HG03571 (cell line): Measurements from ENCODE around the gene AGXT.
"Not testable (repeated sequence)": the region's sequence is repeated elsewhere in the genome, so short reads cannot be mapped to it uniquely, and the experiment has no call there.

Experiments
- ATAC-seq: cut with Tn5 transposase; IDR thresholded peaks from one replicate; pipeline ENCODE4 v1.9.1; 2021; ENCODE audit not compliant: unreplicated experiment

Gene AGXT

DNA sequence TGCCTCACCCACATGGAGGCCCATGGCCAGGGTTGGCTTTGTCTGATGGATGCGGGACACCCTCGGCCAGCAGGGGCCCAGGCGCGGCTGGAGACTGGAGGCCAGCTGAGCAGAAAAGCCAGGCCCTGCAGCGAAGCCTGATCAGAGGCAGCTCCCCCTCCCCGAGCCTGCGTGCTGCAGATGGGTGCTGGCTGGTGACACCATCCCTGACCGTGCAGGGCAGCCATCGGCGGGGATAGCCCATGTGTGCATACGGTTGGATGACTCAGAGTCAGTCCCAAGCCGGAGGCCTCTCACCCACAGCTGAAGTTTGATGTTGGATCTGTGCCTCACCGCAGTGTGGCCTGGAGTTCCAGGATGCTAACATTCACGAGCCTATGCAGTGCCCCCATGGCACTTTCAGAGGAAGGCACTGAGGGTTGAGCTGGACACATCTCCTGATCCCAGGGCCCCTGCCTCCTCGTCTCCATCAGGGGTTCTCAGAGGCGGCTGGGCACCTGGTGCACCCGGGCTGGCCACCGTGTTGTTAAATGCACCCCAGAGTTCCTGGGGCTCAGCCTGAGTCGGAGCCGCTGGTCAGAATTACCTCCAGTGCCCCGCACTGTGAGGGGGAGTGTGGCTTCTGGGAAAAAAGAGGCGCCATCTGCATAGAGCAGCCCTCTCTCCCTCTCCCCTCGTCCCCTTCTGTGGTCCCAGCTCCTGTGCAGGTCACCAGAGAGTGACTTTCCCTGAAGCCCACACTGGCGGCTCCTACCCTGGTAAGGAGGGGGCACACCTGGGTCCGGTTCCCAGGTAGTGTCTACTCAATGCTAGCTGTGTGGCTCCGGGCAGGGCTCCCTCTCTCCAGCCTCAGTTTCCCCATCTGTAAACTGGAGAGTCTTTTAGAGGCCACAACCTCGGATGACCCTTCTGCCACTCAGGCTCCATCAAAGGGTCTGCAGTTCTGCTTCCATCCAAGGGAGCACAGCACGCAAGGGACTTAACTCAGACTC is 29.2 kb upstream of the AGXT start:
- no peak for ATAC-seq

DNA sequence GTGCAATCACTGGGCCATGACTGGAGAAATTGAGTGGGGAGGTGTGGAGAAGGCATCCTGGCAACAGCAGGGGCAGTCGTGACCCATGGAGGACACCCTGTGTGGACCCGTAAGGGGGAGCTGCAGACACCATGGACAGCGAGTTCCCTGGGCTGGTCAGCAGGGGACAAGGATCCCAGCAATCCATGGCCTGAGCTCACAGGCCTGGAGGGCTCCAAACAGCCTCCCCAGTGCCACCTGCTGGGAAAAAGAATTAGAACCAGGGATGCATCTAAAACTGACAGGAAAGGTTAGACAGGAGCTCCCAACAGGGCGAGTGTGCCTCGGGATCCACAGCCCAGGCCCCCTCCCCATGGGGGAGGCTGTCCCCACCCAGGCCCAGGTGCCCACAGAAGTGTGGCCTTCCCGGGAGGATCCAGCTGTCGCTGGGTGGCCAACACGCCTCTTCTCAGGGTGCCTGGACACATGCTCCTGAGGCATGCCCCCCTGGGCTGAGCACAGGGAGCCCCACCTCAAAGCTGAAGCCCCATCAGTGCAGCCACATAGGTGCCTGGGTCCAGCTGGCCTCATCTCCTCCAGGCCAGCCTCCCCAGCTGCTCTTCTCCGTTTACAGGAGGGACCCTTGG is 28.1 kb upstream of the AGXT start:
- ATAC-seq = no peak

DNA sequence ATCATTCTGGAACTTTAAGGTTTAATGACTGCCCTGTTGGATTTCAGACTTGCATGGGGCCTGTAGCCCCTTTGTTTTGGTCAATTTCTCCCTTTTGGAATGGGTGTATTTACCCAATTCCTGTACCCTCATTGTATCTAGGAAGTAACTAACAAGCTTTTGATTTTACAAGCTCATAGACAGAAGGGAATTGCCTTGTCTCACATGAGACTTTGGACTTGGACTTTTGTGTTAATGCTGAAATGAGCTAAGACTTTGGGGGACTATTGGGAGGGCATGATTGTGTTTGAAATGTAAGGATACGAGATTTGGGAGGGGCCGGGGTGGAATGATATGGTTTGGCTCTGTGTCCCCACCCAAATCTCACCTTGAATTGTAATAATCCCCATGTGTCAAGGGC is 22.3 kb upstream of the AGXT start:
- ATAC-seq = not testable (repeated sequence)

DNA sequence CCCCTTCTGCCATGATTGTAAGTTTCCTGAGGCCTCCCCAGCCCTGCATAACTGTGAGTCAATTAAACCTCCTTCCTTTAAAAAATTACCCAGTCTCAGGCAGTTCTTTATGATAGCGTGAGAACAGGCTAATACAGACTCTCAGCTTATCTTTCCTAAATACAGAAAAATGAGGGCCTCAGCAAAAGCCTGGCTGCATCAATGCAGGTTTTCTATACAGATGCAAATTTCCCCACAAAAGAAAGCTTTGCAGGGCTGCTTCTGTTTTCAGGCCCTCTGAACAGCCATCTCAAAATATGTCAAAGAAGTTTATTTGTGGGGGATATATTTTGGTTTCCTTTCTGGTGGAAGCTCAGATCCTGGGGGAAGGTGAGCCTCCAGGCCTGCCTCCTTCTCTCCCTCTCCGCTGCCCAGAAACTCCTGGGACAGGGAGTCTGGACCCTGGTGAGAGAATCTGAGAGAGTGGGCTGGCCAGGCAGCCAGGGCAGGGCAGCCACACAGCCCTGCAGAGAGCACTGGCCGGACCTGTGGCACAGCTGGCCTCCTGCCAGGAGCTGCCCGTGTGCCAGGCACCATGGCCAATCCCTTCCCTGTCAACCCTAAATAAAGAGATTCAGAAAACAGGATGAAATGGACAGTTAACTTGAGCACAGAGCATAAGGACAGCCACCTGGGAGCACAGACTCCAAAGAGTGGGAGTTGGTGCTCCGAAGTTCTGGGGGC is 21.6 kb upstream of the AGXT start:
- ATAC-seq = no peak

DNA sequence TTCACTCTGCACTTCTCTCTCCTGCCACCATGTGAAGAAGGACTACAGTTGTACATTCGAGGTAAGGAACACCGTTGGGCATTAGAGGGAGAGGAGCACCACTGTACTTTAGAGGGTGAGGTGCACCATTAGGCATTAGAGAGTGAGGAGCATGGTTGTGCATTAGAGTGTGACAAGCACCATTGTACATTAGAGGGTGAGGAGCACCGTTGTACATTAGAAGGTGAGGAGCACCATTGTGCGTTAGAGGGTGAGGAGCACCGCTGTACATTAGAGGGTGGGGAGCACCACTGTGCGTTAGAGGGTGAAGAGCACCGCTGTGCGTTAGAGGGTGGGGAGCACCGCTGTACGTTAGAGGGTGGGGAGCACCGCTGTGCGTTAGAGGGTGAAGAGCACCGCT is 20.8 kb upstream of the AGXT start:
- ATAC-seq = no peak

DNA sequence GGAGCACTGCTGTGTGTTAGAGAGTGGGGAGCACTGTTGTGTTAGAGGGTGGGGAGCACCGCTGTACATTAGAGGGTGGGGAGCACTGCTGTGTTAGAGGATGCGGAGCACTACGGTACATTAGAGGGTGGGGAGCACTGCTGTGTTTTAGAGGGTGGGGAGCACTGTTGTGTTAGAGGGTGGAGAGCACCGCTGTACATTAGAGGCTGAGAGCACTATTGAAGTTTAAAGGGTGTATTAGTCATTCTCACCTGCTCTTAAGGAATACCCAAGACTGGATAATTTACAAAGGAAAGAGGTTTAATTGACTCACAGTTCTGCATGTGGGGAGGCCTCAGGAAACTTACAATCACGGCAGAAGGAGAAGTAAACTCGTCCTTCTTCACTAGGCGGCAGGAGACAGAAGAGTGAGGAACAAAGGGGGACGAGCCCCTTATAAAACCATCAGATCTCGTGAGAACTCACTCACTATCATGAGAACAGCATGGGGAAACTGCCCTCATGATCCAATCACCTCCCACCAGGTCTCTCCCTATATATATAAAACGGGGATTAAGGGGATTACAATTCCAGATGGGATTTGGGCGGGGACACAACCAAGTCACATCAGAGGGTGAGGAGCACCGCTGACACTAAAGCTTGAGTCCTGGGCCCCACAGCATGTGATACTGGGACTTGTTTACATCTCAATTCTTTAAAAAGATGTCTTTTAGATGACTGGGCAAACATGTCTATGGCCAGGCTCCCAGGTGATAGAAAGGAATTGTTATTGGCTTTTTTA is 19.5 kb upstream of the AGXT start:
- ATAC-seq = no peak

DNA sequence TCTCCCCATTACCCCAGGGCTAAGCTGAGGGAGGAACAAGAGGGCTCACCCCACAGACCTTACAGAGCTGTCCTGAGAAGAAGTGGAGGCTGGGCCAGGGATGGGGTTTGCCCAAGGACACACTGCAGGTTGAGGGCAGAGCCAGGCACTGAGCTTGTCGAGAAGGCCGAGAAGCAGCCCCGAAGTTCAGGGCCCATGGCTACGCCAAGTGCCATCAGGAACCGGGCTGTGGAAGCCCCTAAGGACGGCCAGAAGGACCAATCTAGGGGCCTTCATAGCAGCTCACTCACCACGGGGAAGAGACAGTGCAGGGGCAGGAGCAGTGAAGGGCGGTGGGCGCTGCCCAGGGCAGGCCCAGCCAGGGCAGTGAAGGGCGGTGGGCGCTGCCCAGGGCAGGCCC is 18.6 kb upstream of the AGXT start:
- ATAC-seq = no peak

DNA sequence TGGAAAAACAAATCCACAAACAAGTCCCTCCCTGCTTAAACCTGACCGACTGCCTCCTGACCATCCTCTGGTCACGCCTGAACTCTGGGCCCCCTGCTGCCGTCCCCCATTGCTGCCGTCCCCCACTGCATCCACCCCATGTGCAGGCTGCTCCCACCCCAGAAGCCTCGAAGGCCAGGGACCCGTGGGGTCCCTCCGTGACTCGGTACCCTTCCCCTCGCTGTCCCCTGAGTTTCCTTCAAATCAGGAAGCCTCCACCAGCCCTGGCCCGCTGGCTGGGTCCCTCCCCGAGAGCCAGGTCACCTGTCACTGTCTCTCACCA is 17.9 kb upstream of the AGXT start:
- no peak for ATAC-seq

DNA sequence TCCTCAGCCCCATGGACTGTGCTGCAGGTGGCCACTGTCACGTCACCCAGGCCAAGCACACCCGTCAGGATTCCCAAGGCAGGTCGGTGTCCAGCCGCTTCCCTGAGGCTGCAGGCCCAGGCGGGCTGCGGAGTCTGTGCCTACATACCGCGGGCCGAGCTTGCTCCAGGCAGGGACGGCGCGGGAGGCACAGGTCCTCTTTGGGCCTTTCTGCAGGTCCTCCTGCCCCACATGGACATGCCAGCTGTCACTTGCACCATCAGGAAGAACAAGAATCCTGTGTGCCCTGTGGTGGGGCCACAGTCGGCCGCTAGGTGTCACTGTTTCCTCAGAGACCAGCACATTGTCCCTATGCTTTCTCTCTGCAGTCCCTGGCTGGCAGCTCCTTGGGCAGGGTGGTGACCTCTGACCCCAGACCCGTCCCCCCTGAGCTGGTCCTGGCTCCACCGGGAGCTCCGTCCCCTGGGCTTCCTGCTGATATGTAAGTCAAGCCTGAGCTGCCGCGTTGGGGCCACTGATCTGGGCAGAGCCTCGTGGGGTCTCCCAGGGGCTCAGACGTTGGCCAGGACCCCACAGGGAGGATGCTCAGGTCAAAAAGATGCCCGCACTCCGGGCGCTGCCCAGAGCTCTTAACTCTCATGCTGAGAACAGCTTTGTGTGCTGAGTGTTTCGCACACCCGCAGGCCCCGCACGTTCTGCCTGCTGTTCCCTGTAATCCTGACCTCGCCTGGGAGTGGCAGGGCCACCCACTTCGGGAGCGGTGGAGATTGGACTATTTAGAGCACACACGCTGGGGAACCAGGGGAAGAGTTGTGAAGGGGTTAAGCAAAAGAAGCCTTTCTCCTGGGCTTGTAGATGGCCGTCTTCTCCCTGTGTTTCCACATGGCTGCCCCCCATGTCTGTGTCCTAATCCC is 17.3 kb upstream of the AGXT start:
- no peak for ATAC-seq

DNA sequence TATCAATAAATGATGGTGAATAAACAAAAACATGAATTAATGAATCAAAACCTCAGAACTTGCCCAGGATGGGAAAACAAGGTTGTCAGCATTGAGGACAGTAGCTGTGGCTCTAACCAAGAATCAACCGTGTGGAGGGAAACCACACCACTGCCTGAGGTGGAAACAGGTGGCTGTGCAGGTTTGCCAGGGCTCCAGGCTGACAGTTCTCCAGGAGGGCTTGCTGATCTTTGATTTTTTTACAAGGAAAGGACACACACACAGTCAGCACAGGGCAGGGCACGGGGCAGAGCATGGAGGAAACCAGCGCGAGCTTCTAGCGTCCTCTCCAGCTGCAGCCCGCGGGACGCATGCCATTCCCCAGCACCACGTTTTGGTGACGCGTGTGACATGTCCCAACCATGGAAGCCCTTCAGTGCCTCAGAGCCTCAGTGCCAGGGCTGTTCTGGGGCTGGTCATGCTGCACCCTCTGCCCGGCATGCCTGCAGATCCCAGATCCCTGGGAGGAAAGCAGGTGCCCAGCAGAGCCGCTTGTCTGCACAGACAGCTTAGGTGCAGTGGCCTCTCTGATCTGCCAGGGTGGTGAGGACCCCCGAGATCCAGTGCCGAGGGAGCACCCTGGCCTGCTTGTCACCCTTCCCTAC is 15.8 kb upstream of the AGXT start:
- no peak for ATAC-seq

DNA sequence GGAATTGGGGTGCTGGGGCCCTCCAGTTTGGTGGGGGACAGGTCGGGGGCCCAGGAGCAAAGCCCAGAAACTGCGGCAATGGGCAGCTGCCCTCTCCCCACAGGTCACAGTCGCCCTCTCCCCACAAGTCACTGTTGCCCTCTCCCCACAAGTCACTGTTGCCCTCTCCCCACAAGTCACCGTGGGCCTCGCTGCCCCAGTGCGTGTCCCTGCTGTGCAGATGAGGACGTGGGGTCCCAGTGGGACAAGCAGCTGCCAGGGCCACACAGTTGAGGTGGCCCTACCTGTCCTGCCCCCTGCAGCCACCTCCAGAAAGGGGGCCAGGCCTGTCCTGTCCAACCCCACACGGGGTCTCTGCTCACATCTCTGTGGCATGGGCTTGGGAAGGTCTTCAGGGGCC is 13.0 kb upstream of the AGXT start:
- ATAC-seq = no peak

DNA sequence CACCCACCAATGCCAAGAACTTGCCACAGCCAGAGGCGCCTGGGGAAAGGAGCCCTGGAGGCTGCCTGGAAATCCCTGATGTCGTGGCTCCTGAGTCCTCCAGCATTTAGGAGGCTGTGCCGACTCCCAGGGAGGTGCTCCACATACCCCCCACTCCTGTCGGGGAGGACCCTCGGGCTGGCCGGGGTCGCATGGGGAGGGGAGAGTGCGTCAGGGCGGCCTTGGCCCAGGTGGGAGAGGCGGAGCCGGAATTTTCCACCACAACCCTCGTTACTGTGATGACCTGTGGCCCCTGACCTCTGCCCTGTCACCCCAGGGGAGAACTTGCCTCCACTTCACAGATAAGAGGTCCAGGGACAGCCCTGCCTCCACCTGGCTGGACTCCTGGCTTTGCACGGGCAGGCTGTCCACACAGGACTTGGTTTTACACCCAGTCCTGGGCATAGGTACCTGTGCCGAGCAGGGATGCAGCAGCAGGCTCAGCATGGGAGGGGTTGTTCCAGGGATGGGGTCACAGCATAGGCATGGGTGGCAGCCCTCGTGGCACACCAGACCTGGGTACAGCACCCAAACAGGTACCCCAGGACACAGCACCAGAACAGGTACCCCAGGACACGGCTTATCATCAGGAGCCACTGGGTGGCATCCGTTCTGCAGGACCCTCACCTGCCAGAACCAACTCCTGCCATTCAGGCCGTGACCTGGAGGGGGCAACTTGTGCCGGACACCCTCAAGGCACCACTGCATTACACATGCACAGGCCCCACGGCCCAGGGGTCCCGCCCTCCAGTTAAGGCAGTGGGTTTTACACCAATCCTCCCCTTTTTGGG is 12.3 kb upstream of the AGXT start:
- no peak for ATAC-seq

DNA sequence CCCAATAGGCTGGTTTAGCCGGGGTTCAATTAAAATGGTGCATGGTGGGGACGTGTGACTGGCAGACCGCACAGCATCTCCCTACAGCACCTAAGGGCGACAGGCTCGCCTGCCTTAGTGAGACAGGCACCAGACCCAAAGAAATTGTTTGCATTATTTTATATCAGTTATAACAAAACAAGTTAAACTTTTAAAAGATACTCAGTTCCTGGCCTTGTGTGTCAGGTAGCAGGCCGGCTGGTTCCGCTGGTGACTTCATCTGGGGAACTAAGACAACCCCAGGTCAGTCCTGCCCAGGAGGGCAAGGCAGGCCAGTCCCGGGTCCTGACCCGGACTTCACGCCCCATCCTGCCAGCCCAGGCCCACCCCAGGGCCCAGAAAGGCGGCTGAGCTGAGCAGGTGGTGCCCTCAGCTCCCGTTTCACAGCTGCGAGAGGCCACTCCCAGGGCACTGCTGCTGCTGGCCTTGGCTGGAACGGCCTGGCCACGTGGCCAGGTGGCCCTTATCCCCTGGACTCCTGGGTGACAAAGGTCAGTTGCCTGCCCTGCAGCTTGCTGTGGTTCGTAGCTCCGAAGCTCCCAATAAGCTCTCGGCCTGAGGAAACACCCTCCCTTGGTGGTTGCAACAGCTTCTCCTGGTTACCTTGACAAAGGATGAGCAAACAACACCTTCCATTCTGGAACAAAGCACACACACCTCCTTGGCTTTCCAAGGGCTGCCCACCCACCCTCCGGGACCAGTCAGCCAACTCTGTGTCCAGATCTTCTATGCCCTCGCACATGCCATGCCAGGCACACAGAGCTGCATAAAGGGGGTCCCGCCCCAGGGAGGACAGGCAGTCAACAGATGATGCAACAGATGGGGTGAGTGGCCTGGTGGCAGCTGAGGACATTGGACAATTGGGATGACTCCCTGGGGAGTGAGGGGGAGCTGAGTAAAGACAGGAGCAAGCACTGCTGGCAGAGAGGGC is 11.3 kb upstream of the AGXT start:
- ATAC-seq = no peak

DNA sequence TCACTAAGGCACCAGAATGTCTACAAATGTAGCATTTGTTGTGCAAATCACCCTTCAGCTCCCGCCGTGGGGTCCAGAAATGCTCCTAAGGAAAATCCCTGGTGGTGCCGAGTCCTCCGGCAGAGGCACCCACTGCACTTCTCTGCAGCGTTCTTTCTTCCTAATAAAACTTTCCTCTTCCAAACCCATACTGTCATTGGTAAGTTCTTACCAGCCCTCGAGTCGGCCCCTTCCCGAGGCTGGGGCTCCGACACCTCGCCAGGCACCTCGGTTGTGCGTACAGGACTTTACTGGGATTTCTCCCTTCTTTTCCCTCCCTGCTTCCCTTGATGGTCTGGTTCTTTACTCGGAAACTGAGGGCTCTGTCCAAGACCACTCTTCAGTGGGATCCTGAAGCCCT is 10.3 kb upstream of the AGXT start:
- ATAC-seq = no peak

DNA sequence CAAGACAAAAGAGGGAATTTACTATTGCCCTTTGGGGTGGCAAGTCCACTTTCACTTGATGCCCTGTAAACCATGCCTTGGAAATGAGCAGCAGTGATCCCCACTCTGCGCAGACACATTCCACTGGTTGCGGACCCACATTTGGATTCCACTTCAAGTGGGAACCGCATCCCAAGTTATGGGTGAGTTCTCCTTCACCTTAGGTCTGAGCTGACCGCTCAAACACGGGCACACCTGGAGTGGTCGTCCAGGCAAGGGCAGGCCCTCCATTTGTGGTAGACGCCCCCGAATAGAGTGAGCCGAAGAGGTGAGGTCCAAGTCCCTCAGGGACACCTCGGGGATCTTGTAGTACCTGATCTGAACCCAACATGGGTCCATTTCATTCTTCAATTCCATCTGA is 9.8 kb upstream of the AGXT start:
- no peak for ATAC-seq

DNA sequence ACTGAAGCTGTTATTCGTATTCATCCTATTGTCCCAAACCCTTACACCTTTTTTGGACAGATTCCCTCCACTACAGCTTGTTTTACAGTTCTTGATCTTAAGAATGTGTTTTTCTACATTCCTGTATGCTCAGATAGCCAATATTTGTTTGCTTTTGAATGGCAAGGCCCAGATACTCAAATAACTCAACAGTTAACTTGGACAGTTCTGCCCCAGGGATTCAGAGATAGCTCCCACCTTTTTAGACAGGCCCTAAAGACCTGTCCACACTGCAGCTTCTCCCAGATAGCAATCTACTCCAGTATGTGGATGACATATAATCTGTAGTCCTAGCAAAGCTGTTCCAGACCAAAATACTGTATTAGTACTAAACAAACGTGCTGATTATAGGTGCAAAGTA is 7.1 kb upstream of the AGXT start:
- no peak for ATAC-seq

DNA sequence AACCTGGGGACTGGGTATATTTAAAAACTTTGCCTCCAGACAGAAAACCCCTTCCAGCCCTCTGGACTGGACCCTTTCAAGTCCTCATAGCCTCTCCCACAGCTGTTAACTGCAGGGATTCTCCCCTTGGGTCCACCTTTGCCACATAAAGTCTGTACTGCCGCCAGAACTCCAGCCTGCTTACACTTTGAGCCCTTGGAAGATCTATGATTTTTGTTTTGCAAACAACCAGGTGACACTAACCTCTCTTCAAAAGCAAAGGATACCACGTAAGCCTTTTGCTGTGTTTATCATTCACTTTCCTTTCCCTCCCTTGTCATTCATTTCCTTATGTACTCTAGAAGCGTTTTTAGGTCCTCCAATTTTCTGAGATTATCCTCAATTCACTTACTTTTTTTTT is 4.1 kb upstream of the AGXT start:
- no peak for ATAC-seq

DNA sequence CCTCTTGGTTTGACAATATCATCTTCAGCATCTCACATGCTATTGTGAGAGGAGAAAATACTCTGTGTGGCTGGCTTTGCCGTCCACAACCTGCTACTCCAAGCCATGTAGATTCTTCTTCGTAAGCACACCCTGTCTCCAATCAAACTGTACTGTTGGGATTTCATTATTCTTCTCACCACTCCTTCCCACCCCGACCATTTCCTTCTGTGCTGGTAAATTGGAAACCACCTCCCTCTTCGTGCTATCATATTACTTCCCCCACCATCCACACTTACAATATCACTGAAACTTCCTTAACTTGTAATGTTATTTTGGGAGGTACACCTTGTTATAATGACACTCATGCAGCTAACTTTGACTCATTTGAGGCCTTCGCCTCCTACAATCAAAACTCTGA is 3.2 kb upstream of the AGXT start:
- ATAC-seq = no peak
